ENCODE results near the gene ZNF516. TPM values are rescaled to one million over a fixed set of nuclear protein-coding genes. Genes with fewer than 3 reads are reported as not detected.

The ZNF516 gene
- polyA plus RNA-seq, 3 donors = 5.0 to 41.9 (median 8.6) TPM

DNA sequence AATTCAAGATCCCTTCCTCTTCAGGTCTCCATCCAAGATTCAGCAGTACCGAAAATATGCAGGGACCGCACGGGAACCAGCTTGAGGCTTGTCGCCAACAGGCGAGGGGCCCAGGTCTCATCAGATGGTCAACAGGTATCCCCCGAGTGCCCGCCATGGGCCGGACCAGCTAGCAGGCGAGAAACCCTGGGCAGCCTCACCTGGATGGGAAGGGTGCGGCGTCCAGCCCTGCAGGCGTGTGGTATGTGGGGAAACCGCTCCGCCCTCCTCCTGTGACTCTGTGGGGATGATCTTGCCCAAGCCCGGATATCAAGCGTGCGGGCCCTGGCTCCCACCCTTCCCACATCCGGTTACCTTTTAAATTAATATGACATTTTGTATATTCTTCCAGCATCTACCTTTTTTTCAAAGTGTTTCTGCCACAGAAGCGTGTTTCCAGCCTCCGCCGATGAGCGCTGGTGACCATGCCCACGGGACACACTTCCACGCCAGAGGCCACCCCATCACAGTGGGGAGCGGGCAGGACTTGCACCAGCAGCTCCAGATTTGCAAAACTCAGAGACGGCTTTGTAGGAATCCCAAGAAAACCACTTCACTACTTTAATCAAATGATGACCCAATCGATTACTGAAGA is 33.2 kb downstream of the ZNF516 start:
- Mint-ChIP-seq H3K27ac (peak overlapping the region in 5 of 7 donors; percentile 52 to 76 (median 69)), H3K27me3 (ENCODE audit: low read depth in 3 of 3) (peaks cover 0 to 3% (median 0%) of the 10 kb centered on the region in 3 donors), H3K4me3 (no peak overlapping the region), H3K4me1 (peaks cover 69% of the 10 kb centered on the region), H3K9me3 (no peaks in the 10 kb centered on the region), H3K36me3 (peaks cover 47 to 76% of the 10 kb centered on the region in 2 donors)
- no peak overlapping the region for H2AFZ ChIP-seq (ENCODE audit: insufficient read depth, low read depth, low read length, poor library complexity, severe bottlenecking)
- H3K36me3 ChIP-seq (replicated peaks in 1 of 2; ENCODE audit: control insufficient read depth in 1 of 2, insufficient read depth in 2 of 2, low read length in 2 of 2) = peaks cover 46 to 67% of the 10 kb centered on the region in 2 donors
- DNase-seq = no peak
- no peaks in the 10 kb centered on the region for H3K27me3 ChIP-seq (ENCODE audit: control insufficient read depth in 2 of 2, insufficient read depth in 2 of 2, low read length in 2 of 2)
- TF ChIP-seq, protein P1, sequence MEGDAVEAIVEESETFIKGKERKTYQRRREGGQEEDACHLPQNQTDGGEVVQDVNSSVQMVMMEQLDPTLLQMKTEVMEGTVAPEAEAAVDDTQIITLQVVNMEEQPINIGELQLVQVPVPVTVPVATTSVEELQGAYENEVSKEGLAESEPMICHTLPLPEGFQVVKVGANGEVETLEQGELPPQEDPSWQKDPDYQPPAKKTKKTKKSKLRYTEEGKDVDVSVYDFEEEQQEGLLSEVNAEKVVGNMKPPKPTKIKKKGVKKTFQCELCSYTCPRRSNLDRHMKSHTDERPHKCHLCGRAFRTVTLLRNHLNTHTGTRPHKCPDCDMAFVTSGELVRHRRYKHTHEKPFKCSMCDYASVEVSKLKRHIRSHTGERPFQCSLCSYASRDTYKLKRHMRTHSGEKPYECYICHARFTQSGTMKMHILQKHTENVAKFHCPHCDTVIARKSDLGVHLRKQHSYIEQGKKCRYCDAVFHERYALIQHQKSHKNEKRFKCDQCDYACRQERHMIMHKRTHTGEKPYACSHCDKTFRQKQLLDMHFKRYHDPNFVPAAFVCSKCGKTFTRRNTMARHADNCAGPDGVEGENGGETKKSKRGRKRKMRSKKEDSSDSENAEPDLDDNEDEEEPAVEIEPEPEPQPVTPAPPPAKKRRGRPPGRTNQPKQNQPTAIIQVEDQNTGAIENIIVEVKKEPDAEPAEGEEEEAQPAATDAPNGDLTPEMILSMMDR (IDR thresholded peaks at IDR 0.05) = no peak
- 89% methylated on average over 21 of the region's 27 CpGs for WGBS (ENCODE audit: insufficient coverage)
- intact Hi-C loops (cut with micrococcal nuclease) = no loop called here
- peaks cover 42 to 53% of the 10 kb centered on the region in 2 donors for H3K4me1 ChIP-seq (ENCODE audit: control insufficient read depth in 1 of 2, insufficient read depth in 2 of 2, low read length in 2 of 2)
- peaks cover 100% of the 10 kb centered on the region for H3K79me2 ChIP-seq (ENCODE audit: insufficient read depth, low read length)
- no peak overlapping the region for H3K9ac ChIP-seq (ENCODE audit: insufficient read depth, low read length, poor library complexity, severe bottlenecking)
- H3K27ac ChIP-seq (ENCODE audit: low read depth in 1 of 2, low read length in 2 of 2) = peak overlapping the region; percentile 13 to 61
- H3K9me3 ChIP-seq (replicated peaks in 1 of 2; ENCODE audit: control insufficient read depth in 1 of 2, insufficient read depth in 1 of 2, low read length in 2 of 2) = no peaks in the 10 kb centered on the region
- no peak overlapping the region for H3K4me3 ChIP-seq (replicated peaks in 1 of 3; ENCODE audit: low read depth in 2 of 3, low read length in 3 of 3)
- peaks cover 100% of the 10 kb centered on the region for H4K20me1 ChIP-seq (ENCODE audit: insufficient read depth, low read length)
- no peak overlapping the region for H3K4me2 ChIP-seq (replicated peaks; ENCODE audit: extremely low read depth, low read length, poor library complexity, severe bottlenecking)

GRCh38 chr18:76461148-76461547 is 33.9 kb downstream of the ZNF516 start:
- no peak overlapping the region for H3K4me3 Mint-ChIP-seq
- Histone ChIP-seq H3K79me2 (ENCODE audit: insufficient read depth, low read length) (peaks cover 100% of the 10 kb centered on the region), H3K4me1 (ENCODE audit: control insufficient read depth in 1 of 2, insufficient read depth in 2 of 2, low read length in 2 of 2) (peaks cover 40 to 46% of the 10 kb centered on the region in 2 donors), H3K9ac (ENCODE audit: insufficient read depth, low read length, poor library complexity, severe bottlenecking) (no peak overlapping the region), H3K36me3 (replicated peaks in 1 of 2; ENCODE audit: control insufficient read depth in 1 of 2, insufficient read depth in 2 of 2, low read length in 2 of 2) (peaks cover 47 to 73% of the 10 kb centered on the region in 2 donors), H3K27ac (ENCODE audit: low read depth in 1 of 2, low read length in 2 of 2) (peak overlapping the region; percentile 13 to 61), H3K9me3 (replicated peaks in 1 of 2; ENCODE audit: control insufficient read depth in 1 of 2, insufficient read depth in 1 of 2, low read length in 2 of 2) (no peaks in the 10 kb centered on the region), H2AFZ (ENCODE audit: insufficient read depth, low read depth, low read length, poor library complexity, severe bottlenecking) (no peak overlapping the region), H4K20me1 (ENCODE audit: insufficient read depth, low read length) (peaks cover 100% of the 10 kb centered on the region), H3K4me2 (replicated peaks; ENCODE audit: extremely low read depth, low read length, poor library complexity, severe bottlenecking) (no peak overlapping the region), H3K4me3 (replicated peaks in 1 of 3; ENCODE audit: low read depth in 2 of 3, low read length in 3 of 3) (no peak overlapping the region), H3K27me3 (ENCODE audit: control insufficient read depth in 2 of 2, insufficient read depth in 2 of 2, low read length in 2 of 2) (no peaks in the 10 kb centered on the region)
- peaks cover 0 to 3% (median 0%) of the 10 kb centered on the region in 3 donors for H3K27me3 Mint-ChIP-seq (ENCODE audit: low read depth in 3 of 3)
- H3K36me3 Mint-ChIP-seq = peaks cover 47 to 82% of the 10 kb centered on the region in 2 donors
- 83% methylated on average over 6 of the region's 8 CpGs for WGBS (ENCODE audit: insufficient coverage)
- intact Hi-C loops (cut with micrococcal nuclease) = no loop called here
- no peaks in the 10 kb centered on the region for H3K9me3 Mint-ChIP-seq
- no peak for DNase-seq
- TF ChIP-seq, protein P1 (IDR thresholded peaks at IDR 0.05) = no peak
- peaks cover 68% of the 10 kb centered on the region for H3K4me1 Mint-ChIP-seq
- H3K27ac Mint-ChIP-seq = peak overlapping the region; percentile 17 to 85 (median 74)
